T-helper 9 cell (primary cell): ENCODE data around the gene XPO6.

ENCODE experiments used
- DNase-seq: peaks from one replicate; pipeline ENCODE4 v3.0.0-alpha.2; 2020

The XPO6 gene

DNA sequence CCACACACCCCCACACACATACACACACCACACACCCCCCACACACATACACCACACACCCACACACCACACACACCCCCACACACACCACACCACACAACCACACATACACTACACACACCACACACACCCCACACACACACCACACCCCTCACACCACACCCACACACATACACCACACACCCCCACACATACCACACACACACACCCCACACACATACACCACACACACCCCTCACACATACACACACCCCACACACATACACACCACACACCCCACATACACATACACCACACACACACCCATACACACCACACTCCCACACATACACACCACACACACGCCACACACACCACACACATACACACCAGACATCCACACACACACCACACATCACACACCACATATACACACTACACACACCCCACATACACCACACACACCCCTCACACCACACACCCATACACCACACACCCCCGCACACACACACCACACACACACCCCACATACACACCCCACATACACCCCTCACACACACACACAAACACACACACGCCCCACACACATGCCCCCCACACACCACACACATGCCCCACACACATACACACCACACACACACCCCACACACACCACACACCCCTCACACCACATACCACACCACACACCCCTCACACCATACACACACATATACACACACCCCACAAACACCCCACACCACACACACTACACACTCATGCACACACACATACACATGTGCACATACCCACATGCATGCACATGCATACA lies 122.4 kb downstream of the XPO6 start:
- no peak for DNase-seq

- no peak for DNase-seq
Observed at GRCh38 chr16:28087675-28088300, 124.0 kb downstream of the XPO6 start.

DNA sequence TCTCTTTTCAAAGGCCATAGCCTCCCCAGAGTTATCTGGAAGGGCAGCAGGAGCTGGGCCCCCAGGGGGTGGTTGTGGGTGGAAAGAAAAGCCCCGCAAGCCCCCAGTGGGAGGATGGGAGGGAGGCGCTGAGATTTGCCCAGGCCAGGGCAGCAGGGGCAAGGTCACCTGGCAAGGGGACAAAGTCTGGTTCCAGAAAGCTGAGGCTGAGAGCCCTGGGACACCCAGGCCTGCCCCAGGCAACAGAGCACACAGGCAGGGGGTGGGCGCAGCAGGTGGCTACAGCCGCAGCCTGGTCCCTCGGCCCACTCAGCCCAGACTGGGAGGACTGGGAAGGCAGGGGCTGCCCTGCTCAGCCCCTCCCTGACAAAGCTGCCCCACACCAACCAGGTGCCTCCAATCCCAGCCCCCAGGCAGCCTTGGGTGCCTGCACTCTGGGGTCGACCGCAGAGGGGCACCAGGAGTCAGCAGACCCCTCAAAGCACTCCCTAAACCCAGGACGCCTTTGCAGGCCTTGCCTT lies 124.6 kb downstream of the XPO6 start:
- DNase-seq: no peak

DNA sequence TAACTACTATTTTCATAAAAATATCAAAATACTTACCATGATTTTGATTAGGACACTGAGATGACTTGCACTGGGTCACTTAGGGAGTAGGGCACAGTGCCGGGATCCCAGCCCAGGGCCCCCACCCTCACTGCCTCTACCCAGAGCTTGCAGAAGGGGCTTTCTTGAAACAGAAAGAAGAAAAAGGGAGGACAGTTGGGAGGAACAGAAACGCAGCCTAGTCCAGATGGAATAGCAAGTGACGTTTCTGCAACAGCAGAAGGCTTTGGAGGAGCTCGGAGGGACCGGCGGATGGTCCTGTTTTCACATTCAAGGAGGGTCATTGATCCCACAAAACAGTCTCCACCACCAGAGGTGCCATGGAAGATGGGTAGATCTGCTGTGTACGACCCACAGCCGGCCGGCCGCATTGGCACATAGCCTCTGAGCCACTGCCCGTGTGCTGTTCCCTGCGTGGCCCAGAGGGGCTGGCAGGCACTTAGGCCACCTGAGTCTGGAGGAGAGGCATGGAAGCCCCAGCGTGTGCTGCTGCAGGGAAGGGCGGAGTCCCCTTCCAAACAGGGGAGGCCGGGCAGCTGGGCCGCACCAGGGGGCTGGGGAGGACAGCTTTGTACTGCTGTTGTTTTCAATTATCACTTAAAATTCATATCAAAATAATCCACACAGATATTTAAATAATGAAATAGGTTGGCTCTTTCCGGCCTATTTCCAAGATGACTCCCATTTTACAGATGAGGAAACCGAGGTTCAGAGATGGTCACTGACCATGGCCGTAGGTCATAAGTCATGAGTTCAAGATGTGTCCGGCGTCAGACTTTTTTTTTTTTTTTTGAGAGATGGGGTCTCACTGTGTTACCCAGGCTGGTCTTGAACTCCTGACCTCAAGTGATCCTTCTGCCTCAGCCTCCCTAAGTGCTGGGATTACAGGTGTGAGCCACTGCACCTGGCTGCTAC lies 125.3 kb downstream of the XPO6 start:
- no peak for DNase-seq

DNA sequence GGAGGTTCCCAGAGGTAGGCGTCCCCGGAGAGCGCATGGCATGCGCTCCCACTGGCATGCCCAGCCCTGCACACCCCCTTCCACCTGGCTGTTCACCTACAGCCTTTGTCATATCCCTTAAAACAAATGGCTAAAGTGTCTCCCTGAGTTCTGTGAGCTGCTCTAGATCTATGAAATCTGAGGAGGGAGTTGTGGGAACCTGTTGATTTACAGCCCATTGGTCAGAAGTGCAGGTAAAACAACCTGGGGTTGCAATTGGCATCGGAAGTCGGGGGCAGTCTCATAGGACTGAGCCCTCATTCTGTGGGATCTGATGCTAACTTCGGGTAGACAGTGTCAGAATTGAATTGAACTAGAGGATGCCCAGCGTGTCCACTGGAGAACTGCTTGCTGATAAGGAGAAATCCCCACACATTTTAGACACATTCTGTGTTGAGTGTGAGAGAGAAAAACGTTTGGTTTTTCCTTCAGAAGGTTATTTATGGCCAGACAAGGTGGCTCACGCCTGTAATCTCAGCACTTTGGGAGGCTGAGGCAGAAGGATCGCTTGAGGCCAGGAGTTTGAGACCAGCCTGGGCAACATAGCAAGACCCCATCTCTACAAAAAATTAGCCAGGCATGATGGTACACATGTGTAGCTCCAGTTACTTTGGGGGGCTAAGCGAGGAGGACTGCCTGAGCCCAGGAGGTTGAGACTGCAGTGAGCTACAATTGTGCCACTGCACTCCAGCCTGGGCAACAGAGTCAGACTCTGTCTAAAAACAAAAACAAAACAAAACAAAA lies 126.2 kb downstream of the XPO6 start:
- DNase-seq: no peak

DNA sequence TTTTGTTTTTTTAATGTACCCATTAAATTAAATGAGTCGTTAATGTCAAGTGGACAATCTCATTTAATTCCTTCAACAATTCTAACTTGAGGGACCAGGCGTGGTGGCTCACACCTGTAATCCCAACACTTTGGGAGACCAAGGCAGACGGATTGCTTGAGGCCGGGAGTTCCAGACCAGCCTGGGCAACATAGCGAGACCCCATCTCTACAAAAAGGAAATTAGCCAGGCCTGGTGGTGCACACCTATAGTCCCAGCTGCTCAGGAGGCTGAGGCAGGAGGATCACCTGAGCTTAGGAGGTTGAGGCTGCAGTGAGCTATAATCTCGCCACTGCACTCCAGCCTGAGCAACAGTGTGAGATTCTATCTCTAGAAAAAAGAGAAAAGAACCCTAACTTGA lies 127.6 kb downstream of the XPO6 start:
- DNase-seq: no peak

DNA sequence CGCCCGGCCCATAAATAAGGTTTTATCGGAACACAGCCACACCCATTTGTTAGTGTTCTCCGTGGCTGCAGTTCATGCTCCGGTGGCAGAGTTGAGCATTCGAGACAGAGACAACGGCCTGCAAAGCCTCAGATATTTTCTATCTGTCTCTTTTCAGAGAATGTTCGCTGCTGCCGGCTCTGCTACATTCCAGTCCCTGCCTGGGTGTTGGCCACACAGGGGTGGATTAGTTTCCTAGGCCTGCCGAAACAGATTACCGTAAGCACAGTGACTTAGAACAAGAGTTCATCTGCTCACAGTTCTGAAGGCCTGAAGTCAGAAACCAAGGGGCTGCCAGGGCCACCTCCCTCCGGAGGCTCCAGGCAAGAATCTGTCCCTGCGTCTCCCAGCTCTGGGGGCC lies 129.1 kb downstream of the XPO6 start:
- DNase-seq: no peak

- no peak for DNase-seq
Observed at GRCh38 chr16:28081391-28081968, 130.3 kb downstream of the XPO6 start.

- DNase-seq: no peak
Observed at GRCh38 chr16:28078261-28078660, 133.5 kb downstream of the XPO6 start.

DNA sequence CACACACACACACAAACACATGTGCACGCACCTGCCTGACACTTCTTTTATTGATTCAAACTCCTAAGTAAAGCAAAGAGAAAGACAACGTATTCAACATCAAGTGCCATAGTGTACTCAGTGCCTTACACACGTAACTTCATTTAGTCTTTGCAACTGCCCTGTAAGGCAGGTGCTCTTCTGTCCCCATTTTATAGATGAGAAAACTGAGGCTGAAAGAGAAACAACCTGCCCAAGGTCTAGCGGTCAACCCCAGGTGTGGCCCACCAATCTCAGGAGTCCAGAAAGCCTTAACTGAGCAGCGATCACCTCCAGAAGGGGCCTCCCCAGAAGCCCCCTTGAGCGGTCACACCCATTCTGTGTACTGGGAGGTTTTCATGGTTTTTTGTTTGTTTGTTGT lies 137.9 kb downstream of the XPO6 start:
- no peak for DNase-seq

DNA sequence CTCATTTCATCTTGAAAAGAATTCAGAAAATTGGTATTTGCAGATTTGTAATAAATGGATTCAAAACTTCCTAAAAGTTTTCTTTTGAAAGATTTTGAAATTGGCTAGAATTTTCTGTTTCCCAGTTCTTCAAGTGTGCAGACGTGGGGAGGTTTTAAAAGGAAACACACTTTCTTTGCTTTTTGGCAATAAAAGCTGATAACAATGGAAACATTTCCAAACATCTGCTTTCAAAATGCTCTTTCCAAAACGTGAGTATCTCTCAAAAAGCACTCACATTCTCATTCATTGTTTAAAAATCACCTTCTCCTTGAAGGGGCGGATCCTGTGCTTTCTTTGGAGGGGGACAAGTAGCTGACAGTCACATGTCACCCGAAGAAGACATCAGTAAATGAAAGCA lies 139.7 kb downstream of the XPO6 start:
- no peak for DNase-seq

GRCh38 chr16:28069971-28070794 lies 141.6 kb downstream of the XPO6 start:
- no peak for DNase-seq

DNA sequence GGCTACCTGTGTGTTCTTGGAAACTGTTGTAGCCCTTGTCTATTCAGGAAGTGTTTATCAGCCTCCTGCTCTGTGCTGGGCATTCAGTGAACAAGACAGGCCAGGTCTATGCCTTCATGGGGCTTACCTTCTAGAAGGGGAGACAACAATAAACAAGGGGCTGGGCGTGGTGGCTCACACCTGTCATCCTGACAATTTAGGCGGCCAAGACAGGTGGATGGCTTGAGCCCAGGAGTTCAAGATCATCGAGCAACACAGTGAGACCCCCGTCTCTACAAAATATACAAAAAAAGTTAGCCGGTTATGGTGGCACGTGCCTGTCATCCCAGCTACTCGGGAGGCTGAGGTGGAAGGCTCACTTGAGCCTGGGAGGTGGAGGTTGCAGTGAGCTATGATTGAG lies 142.8 kb downstream of the XPO6 start:
- no peak for DNase-seq

GRCh38 chr16:28067604-28068379 lies 144.0 kb downstream of the XPO6 start:
- DNase-seq: no peak

DNA sequence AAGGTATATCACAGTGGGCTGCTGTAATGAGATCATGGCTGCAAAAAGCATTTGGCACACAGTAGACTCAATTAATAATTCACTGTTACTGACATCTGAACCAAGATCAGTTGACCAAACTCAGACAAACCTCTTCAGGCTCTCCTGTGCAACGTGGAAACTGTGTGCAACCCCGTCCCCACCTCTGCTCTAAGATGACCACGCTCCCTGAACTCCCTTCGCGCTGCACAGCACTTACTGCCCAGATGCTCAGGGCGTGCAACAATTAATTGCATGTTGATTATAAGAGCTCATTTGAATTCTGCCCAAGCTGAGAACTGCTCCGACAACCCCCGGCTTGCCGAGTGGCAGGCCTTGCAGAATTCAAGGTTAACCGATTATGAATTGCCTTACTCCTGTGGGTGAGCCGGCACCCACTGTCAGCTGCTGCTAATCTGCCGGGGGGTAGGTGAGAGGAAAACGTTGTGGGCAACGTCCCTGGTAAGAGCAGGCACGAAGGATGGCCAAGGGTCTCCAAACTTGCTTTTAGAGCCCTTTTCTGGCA lies 147.0 kb downstream of the XPO6 start:
- DNase-seq: no peak

DNA sequence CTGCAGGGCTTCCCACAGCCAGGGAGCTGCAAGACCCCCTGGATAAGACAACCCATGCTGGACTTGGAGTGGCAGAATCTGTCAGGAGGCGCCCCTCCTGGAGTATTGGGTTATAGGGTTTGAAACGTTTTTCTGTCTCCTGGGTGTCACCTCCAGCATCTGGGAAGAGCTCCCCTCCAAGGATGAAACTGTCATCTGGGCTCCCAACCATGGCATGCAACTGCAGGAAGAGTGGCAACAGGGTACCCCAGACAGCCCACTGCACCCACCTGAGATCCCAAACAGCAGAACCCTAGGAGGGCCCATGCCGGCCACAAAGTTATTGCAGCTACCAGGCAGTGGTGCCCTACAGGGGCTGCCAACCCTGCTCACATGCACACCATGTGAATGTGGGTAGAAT lies 147.6 kb downstream of the XPO6 start:
- no peak for DNase-seq

GRCh38 chr16:28063591-28064061 lies 148.1 kb downstream of the XPO6 start, which contains the start of gene GSG1L:
Gene GSG1L (minus strand): TSS chr16:28063714. CDS start chr16:28063424, 290 bp downstream.
- DNase-seq: no peak

DNA sequence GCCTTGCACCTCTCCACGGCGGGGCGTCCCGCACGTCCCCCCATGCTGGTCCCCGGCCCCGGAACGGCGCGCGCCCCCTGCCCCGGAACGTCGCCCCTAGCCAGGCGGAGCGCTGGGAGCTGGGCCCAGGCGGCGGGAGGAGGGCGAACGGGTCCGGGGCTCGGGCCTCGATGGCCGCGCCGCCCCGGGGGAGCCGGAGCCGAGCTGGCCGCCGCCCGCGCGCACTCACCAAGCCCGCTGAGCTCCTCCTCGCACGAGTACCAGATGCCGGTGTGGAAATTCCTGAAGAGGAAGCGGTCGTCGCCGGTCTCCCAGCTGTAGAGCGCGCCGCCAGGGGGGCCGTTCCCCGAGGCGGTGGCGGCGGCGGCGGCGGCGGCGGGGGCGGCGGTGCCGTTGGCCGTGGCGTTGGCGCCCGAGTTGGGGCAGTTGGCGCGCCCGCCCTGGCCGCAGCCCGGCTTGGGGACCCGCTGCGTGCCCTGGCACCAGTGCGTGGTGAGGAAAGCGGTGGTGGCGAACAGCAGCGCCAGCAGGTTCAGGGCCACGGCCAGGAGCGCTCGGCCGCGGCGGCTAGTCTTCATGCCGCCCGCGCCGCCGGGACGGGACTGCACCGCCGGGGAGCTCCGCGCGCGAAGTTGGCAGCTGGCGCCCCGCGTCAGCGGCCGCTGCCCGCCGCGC lies 148.8 kb downstream of the XPO6 start:
- DNase-seq: no peak

DNA sequence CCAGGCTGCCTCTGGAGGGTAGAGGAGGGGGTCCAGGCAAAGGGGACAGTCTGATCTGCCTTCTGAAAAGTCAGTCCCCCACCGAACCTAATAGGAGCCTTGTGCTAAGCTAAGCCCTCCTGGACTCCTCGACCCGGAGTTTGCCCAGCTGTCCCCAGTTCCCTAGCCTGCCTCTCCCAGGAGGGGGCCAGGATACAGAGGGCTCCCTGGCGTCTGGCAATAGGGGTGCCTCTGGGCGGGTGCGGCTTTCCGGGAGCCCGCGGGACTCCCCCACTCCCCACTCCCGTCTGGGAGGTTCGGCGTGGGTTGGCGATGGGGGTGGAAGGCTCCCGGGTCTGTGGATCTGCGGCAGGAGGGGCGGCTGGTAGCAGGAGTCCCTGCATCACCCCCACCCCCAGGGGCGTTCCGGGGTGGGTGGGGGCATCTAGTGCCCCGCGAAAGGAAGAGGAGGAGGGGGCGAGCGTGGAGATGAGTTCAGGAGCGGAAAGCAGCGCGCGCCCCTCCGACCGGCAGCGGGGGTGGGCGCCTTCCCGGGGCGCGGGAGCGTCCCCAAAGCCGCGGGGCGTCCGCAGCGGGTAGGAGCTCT lies 149.4 kb downstream of the XPO6 start:
- DNase-seq: no peak
